IMR-90 (cell line): ENCODE measurements around the gene EXD2.

ENCODE experiments used
- BHLHE40 ChIP-seq: fragments of 150-350 bp; IDR thresholded peaks from 2 replicates; pipeline ENCODE4 v1.6.1; 2016; ENCODE audit warnings: mild to moderate bottlenecking, low read depth, low read length
- CEBPB ChIP-seq: IDR thresholded peaks from 2 replicates; pipeline ENCODE4 v1.6.1; 2012; ENCODE audit warnings: low read depth, low read length, improper control_type of control experiment
- MAZ ChIP-seq: IDR thresholded peaks from 2 replicates; pipeline ENCODE4 v1.6.1; 2012; ENCODE audit warnings: low read depth, mild to moderate bottlenecking, low read length, improper control_type of control experiment, moderate library complexity, borderline replicate concordance
- MXI1 ChIP-seq: IDR thresholded peaks from 2 replicates; pipeline ENCODE4 v1.6.1; 2012; ENCODE audit warnings: low read depth, mild to moderate bottlenecking, low read length, moderate library complexity, borderline replicate concordance
- NFE2L2 ChIP-seq: fragments of 150-350 bp; IDR thresholded peaks from 2 replicates; pipeline ENCODE4 v1.6.1; 2016; ENCODE audit warnings: low read depth, mild to moderate bottlenecking, low read length
- POLR2A ChIP-seq: IDR thresholded peaks from 2 replicates; pipeline ENCODE4 v1.6.1; 2012; ENCODE audit warnings: mild to moderate bottlenecking, low read depth, low read length
- RAD21 ChIP-seq: IDR thresholded peaks from 2 replicates; pipeline ENCODE4 v1.6.1; 2012; ENCODE audit warnings: low read length, improper control_type of control experiment
- RCOR1 ChIP-seq: IDR thresholded peaks from 2 replicates; pipeline ENCODE4 v1.6.1; 2012; ENCODE audit warnings: mild to moderate bottlenecking, low read length, improper control_type of control experiment; ENCODE audit not compliant: insufficient replicate concordance
- RFX5 ChIP-seq: IDR thresholded peaks from 2 replicates; pipeline ENCODE4 v1.8.0; 2012; ENCODE audit warnings: low read depth, mild to moderate bottlenecking, low read length, moderate library complexity
- SMC3 ChIP-seq: fragments of 150-350 bp; IDR thresholded peaks from 2 replicates; pipeline ENCODE4 v1.6.1; 2016; ENCODE audit warnings: low read depth, mild to moderate bottlenecking, antibody characterized with exemption, low read length, moderate library complexity
- USF2 ChIP-seq: fragments of 150-350 bp; IDR thresholded peaks from 2 replicates; pipeline ENCODE4 v1.6.1; 2017; ENCODE audit warnings: mild to moderate bottlenecking, antibody characterized with exemption, low read length, low read depth
- TF ChIP-seq, protein P1 (sequence below): conservative IDR thresholded peaks from 2 replicates; pipeline ENCODE4 v1.5.1; 2012; ENCODE audit warnings: mild to moderate bottlenecking, low read depth, low read length, improper control_type of control experiment
- TF ChIP-seq, protein P2 (sequence below): fragments of 150-350 bp; IDR thresholded peaks from 2 replicates; pipeline ENCODE4 v1.6.1; 2016; ENCODE audit warnings: low read depth, mild to moderate bottlenecking, low read length, moderate library complexity, borderline replicate concordance

- no peak for TF ChIP-seq BHLHE40
- TF ChIP-seq POLR2A = no peak
- TF ChIP-seq, protein P1, sequence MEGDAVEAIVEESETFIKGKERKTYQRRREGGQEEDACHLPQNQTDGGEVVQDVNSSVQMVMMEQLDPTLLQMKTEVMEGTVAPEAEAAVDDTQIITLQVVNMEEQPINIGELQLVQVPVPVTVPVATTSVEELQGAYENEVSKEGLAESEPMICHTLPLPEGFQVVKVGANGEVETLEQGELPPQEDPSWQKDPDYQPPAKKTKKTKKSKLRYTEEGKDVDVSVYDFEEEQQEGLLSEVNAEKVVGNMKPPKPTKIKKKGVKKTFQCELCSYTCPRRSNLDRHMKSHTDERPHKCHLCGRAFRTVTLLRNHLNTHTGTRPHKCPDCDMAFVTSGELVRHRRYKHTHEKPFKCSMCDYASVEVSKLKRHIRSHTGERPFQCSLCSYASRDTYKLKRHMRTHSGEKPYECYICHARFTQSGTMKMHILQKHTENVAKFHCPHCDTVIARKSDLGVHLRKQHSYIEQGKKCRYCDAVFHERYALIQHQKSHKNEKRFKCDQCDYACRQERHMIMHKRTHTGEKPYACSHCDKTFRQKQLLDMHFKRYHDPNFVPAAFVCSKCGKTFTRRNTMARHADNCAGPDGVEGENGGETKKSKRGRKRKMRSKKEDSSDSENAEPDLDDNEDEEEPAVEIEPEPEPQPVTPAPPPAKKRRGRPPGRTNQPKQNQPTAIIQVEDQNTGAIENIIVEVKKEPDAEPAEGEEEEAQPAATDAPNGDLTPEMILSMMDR = no peak
- no peak for TF ChIP-seq CEBPB
- no peak for TF ChIP-seq MXI1
- no peak for TF ChIP-seq USF2
- TF ChIP-seq RFX5 = no peak
- TF ChIP-seq RAD21 = no peak
- TF ChIP-seq MAZ = no peak
- TF ChIP-seq SMC3 = no peak
- no peak for TF ChIP-seq RCOR1
- TF ChIP-seq, protein P2, sequence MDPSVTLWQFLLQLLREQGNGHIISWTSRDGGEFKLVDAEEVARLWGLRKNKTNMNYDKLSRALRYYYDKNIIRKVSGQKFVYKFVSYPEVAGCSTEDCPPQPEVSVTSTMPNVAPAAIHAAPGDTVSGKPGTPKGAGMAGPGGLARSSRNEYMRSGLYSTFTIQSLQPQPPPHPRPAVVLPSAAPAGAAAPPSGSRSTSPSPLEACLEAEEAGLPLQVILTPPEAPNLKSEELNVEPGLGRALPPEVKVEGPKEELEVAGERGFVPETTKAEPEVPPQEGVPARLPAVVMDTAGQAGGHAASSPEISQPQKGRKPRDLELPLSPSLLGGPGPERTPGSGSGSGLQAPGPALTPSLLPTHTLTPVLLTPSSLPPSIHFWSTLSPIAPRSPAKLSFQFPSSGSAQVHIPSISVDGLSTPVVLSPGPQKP = no peak
- no peak for TF ChIP-seq NFE2L2
Observed at GRCh38 chr14:69261761-69262331, 70.5 kb downstream of the EXD2 start.
